AG08395 (cell line): ENCODE results near the gene GLI1.
"Not testable (repeated sequence)": the region's sequence is repeated elsewhere in the genome, so short reads cannot be mapped to it uniquely, and the experiment has no call there.

Experiments used
- DNase-seq: peaks from one replicate; pipeline ENCODE4 v3.0.0; 2012; ENCODE audit warnings: mixed read lengths, low spot score

GLI1 gene

DNA sequence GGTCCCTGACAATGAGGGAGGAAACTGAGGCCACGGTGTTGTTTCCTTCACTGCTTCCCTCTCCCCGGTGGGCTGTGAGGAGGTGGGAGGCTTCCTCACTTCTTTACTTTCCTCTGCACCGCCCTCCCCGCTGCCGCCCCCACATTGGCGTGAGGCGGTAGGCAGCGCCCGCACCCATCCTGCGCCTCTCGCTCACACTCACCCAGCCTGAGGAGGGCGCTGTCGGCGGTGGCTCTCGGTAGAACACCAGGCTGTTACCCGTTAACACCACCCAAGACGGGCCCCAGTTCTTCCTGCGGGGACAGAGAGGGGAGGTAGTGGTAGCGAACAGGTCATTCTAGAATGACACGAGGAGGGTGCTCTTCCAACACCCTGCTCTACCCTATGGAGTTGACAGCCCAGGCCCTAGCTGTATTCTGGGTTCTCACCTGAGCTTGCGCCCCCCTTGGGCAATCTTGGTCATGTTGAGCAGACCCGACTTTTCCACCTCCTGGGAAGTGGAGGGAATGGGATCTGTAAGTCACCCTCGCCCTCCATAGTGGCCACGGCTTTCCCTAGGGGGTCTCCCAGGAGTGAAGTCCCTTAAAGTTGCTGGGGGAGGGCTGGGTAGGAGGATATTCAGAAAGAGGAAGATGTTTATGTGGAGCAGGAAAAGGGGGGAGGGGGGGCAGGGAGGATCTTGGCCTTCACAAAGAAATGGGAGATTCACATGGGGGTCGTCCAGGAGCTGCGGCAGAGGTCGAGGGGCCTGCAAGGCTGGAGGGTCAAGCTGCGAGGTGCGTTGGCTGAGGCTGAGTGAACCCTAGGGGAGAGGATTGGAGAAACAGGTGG lies 16.8 kb downstream of the GLI1 start:
- DNase-seq: no peak

DNA sequence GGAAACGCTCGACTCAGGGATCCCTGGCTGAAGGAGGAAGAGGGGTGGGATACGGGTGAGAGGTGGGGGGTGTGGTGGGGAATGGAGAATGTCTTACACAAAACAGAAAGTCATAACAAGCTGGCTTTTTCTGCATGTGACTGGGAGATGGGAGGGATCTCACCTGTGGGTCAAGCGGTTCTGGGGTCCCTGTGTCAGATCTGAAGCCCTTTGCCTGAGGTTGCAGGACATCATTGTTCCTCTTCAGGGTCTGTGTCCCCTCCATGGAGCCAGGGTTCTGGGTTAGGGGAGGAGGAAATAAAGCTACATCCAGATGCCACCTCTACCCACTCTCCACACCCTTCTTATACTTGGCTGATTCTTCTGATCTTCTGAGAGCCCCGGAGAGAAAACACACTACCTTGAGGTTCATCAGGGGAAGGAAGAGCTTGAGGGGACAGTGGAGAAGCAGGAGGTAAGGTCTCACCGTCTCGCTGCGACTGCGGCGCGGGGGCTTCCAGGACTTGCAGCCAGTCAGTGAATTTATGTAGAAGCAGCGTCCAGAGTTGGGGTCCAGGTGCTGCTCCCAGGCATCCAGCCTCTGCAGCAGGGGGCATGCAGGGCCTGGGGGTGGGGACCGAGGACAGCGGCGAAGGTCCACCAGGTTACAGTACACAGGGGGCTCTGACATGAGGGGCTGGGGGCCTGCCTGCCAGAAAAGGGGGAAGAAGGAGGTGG lies 17.6 kb downstream of the GLI1 start:
- no peak for DNase-seq

DNA sequence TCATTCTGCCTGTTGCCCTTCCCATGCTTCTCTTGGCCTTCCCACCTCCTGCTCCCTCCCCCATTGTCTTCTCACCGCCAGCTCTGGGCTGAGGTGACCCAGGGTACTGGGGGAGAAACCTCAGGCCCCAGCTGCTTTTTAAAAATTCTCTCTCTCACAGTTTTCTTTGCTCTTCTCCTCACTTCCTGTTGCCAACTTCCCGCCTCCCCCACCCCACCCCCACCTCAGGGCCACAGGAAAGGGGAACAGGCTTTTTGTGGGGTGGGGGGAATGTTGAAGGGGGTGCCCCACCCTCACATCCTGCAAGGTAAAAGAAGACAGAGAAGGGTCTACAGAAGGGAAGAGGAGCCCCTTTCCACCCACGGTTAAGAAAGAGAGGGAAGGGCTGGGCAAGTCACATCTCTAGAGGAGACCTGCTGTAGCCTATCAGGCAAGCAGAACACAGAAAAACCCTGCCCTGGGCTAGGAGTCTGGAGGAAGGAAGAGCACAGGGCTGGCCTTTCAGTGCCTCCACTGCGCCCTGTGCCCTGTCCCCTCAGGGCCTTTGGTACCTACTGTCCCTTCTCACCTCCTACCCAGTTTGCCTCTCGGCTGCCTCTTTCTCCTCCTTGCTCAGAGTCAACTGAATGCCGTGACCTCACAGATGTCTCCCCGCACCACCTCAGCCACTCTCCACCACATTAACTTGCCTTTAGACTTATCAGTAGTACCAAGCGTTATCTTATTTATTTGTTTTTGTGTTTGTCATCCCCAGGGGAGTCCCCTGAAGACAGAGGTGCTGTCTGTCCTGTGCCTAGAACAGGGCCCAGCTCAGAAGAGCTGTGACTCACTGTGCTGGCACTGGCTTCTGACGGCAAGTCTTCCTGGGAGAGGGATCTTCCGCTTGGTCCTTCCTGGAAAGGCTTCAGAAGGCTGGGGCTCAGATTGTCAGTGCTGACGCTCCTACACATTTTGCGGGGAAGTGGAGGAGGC lies 18.4 kb downstream of the GLI1 start:
- DNase-seq: no peak

DNA sequence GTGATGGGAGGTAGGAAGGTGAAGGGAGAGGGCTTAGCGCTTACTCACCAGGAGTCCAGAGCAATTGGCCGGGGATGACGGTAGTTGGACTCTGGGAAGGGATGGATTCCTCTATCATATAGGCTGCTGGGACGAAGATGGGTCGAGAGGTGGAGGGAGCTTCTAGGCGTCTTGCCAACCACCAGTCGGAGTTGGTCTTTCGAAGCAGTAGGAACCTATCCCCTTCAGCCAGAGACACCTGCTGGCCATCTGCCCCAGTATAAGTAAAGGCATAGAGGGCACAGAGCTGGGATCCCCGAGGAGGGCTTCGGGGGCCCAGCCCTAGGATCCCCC lies 19.4 kb downstream of the GLI1 start:
- DNase-seq: no peak

DNA sequence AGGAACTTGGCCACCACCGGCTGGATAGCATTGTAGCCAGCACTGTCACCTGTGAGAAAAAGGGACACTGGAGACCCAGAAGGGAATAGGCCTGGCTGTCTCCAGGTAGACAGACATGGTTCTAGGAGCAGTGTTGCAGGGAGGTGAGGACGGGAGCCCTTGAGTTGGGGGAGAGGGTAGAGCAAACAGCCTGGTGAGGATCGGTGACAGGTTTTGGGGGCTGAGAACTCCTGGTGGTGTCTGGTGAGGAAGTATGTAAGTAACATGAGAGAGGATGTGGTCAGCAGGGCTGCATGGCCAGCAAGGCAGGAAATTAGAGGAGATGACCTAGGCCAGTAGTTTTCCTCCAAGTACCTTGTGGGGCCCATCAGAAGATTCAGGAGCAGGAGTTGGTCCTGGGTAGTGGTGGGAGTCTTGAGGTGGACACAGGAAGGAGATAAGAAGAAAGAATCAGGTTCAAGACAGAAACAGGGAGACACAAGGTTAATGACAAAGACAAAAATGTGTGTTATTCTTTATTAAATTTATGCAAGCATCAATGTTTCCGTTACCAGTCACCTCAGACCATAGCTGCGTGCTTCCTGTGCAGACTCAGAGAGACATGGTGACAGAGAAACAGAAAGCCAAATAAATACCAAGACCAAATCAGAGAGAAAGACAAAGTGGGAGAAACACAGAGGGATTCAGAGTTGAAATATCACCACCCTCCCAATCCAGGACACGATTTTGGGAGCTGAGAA lies 20.0 kb downstream of the GLI1 start, which contains the start of gene ARHGAP9:
Gene ARHGAP9, minus strand, starts transcription at position 491 of the 740 bp plus-strand sequence. Its CDS starts 460 bp downstream, at position 31.
- DNase-seq: no peak

DNA sequence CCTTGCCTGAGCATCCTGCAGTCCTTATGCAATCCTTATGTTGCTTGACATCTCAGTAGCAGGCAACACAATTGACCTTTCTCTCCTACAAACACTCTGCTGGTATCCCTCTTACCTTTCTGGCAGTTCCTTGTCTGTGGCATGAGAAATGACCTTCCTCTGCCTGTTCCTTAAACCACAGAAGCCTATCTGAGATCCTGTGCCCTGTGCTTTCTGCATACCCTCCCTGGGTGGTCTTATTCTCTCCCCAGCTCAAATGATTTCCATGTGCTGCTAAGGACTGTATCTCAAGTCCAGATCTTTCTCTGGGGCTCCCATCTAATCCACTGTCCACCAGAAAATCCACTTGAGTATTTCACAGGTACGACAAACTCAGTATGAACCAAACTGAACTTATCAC lies 22.1 kb downstream of the GLI1 start:
- no peak for DNase-seq

DNA sequence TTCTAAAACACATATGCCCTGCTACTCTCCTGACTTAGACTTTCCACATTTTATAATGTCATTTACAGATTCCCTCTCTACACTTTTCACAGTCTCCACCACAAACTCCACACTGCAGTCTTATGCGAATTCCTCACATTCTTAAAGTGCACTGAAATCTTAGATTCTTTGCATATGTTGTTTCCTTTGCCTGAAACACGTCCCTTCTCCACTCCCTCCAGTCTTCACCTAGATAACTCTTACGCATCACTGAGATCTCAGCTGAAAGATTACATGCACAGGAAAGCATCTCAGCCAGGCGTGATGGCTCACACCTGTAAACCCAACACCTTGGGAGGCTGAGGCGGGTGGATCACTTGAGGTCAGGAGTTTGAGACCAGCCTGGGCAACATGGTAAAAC lies 23.9 kb downstream of the GLI1 start:
- peak; percentile 47 for DNase-seq

DNA sequence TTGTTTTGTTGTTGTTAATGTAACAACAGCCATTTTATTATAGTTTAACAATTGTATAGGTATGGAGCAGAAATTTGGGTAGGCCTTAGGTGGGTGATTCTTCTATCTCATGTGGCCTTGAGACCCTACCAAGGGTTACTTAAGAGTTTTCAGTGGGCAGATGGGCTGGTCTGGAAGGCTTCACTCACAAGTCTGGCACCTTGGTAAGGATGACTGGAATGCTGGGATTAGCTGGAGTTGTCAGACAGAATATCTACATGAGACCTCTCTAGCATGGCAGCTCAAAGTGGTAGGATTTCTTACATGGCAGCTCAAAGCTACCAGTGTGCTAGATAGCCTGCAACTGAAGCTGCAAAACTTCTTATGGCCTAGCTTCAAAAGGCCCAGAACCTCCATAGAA lies 26.1 kb downstream of the GLI1 start:
- no peak for DNase-seq

DNA sequence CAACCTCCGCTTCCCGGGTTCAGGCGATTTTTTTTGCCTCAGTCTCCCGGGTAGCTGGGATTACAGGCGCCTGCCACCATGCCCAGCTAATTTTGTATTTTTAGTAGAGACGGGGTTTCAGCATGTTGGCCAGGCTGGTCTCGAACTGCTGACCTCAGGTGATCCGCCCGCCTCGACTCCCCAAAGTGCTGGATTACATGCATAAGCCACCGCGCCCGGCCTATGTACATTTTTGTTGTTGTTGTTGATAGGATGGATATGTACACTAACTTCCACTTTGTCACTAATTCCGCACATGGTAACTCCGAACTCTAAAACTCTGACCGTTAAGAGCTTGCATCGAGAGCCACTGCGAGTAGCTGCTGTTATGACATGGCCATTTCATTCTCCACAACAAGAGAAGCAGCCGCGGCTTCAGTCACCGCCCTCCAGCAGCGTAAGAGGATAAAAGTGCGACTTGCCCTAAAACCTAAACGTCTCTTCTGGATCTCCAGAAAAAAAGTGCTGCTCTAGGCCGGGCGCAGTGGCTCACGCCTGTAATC lies 27.5 kb downstream of the GLI1 start:
- no peak for DNase-seq

DNA sequence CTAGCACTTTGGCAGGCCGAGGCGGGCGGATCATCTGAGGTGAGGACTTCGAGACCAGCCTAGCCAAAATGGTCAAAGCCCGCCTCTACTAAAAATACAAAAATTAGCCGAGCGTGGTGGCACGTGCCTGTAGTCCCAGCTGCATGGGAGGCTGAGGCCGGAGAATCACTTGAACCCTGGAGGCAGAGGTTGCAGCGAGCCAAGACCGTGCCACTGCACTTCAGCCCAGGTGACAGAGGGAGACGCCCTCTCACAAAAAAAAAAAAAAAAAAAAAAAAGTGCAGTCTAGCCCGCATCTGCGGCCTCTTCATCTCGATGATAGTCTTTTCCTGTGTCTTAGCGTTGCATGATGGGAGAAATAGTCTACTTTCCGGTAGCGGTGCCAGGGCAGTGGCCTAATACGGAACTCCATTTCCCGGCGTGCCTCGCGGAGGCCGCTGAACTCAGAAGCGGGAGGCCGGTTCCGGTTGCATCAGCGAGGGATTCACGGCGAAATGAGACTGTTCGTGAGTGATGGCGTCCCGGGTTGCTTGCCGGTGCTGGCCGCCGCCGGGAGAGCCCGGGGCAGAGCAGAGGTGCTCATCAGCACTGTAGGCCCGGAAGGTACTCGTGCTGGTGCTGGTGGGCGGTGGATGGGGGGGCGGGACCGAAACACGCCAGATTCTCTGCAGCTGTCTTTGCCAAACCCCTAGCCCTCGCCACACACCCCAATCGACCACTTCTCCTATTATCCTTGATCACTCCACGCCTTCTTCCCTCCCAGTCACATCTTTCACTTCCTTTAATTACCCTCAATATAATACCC lies 28.2 kb downstream of the GLI1 start, which contains the start of gene MARS1:
Gene MARS1, plus strand, starts transcription at position 472 of the 805 bp plus-strand sequence. Its CDS starts 23 bp downstream, at position 495.
- DNase-seq: peak; percentile 95

DNA sequence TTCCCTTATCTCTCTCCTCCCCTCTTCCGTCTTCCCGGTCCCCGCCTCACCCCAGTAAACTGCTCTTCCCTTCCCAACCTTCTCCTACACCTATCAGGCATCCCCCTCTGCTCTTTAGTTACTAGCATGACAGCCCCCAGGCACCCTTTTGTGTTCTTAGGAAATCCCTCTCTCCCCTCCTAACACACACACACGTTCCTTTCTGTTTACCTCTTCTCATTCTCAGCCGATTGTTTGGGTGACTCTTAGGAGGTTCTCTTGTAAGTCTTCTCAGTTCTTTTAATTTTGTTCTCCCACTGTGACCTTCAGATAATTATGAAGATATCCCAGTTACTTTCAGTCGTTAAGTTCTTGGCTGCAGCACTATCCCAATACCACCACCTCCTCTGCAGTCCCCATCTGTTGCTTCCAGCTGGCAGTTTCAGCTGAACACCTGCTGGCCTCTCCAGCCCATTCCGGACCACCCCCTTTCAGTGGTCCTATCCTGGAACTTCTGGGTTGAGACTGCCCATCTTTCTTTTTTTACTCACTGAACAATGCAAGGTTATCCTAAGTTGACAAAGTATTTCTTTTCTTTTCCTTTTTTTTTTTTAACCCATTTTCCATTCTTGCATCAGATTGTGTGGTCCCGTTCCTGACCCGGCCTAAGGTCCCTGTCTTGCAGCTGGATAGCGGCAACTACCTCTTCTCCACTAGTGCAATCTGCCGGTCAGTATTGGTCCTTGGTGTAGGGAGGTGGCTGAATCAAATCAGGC lies 29.0 kb downstream of the GLI1 start:
- DNase-seq: no peak

DNA sequence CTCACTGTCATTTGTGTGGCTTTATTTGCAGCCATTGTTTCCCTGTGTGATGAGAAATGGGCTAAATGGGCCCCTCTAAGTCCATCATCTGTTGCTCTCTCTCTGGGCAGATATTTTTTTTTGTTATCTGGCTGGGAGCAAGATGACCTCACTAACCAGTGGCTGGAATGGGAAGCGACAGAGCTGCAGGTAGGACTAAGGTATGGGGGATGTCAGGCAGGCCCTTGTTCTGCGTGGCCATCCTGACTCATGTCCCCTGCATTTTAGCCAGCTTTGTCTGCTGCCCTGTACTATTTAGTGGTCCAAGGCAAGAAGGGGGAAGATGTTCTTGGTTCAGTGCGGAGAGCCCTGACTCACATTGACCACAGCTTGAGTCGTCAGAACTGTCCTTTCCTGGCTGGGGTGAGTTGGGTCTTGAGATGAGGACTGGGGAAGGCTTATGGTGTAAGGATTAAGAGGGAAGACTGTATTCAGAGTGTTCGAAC lies 29.6 kb downstream of the GLI1 start:
- no peak for DNase-seq

DNA sequence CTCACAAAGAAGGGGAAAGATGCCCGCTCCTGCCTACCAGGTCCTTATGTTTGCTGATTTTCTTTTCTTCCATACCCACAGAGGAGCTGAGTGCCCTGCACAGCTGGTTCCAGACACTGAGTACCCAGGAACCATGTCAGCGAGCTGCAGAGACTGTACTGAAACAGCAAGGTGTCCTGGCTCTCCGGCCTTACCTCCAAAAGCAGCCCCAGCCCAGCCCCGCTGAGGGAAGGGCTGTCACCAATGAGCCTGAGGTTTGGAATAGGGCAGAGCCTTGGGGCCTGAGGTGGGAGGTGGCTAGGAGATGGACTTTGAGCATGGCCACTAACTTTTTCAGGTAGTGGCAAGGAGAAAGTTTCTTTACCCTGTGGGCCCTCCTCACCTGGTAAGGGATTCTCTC lies 30.5 kb downstream of the GLI1 start:
- no peak for DNase-seq

DNA sequence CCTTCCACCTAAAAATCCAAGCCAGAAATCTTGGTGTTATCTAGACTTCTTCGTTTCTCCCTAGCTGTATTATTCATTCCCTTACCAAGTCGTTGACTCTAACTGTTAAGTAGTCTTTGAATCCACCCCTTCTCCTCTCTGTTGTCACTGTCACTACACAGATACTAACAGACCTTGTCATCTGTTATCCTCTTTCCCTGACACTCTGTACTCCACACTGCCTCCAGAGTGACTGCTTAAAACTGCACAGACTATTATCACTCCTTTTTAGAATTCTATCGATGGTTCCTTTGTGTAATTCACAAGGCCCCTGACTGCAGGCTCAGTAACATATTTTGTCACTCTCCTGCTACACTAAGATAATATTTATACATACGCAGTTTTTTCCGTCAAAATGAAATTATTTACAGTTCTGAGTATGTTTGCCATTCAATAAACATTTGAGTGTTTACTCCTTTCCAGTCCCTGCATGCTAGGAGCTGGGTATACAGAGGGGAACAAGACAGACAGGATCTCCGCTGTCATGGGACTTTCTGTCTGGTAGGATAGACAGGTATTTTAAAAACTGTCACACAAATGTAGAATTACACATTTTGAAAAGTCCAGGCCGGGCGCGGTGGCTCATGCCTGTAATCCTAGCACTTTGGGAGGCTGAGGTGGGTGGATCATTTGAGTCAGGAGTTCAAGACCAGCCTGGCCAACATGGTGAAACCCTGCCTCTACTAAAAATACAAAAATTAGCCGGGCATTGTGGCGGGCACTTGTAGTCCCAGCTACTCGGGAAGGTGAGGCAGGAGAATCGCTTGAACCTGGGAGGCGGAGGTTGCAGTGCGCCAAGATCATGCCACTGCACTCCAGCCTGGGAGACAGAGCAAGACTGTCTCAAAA lies 32.1 kb downstream of the GLI1 start:
- DNase-seq: no peak

DNA sequence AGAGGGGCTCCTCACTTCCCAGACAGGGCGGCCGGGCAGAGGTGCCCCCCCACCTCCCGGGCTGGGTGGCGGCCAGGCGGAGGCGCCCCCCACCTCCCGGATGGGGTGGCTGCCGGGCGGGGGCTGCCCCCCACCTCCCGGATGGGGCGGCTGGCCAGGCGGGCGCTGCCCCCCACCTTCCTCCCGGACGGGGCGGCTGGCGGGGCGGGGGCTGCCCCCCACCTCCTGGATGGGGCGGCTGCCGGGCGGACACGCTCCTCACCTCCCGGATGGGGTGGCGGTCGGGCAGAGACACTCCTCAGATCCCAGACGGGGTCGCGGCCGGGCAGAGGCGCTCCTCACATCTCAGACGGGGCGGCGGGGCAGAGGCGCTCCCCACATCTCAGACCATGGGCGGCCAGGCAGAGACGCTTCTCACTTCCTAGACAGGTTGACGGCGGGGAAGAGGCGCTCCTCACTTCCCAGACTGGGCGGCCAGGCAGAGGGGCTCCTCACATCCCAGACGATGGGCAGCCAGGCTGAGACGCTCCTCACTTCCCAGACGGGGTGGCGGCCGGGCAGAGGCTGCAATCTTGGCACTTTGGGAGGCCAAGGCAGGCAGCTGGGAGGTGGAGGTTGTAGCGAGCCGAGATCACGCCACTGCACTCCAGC lies 35.6 kb downstream of the GLI1 start:
- DNase-seq: not testable (repeated sequence)

DNA sequence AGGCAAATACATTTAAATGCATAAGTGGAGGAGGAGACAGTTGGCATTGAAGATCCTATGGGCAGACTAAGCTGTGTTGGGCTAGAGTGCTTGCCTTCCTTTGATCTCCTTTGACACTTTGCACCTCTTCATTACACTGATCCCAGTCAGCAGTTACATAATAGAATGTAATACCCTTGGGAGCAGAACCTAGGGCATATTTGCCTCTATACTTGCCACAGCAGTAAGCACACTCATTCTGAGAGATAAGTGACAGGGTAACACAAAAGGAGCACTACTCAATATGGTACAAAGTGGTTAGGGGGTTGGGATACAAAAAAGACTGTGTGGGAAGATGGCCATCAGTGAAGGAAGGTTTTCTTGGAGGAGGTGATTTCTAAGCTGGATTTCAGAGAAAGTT lies 37.2 kb downstream of the GLI1 start:
- DNase-seq: no peak

DNA sequence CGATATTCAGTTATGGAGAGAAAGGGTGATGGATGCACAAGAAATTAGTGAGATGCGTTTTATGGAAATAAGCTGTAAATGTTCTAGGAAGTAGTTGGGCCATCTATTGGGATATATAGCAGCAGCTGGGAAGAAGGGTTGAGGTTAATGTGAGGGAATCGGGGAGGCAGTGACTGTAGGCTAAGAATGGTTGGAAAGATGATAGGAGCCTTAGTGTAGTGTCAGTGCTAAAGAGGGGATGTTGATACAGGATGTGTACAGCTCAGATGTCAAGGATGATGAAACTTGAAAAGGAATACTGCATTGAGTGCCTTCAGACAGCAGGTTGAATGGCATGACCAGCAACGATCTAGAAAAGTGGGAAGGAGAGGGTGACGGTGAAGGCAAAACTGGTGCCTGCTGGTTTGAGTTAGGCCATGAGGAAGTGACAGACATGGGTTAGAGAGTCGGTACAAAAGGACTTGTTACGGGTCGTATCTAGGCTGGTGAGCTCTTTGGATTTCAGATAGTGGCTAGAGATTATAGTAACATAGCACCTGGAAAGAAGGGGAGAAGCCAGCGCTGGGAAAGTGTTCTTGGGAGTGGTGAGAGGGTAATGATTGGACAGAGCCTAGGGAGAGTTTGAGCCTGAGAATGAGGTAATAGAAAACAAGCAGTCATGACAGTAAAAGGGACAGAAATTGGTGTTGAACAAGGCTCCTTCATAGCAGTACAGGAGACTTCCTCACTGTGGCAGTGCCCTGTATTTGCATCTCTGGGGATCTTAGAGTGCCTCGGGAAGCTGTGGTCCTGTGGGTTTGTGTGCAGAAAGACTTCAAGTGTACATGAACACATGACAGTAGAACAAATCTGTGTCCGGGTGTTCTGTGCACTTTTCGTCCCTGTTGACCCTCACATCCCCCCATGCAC lies 37.9 kb downstream of the GLI1 start:
- no peak for DNase-seq
